ENCODE results near the gene IMP3. TPM values are rescaled to one million over a fixed set of nuclear protein-coding genes. Genes with fewer than 3 reads are reported as not detected.

The IMP3 gene
- total and polyA plus RNA-seq, 9 of the 15 experiments (the other 6 are each of a cell fraction or from before 2014, with no cell fraction given), result 14.5 to 160 (median 74.4) TPM

DNA sequence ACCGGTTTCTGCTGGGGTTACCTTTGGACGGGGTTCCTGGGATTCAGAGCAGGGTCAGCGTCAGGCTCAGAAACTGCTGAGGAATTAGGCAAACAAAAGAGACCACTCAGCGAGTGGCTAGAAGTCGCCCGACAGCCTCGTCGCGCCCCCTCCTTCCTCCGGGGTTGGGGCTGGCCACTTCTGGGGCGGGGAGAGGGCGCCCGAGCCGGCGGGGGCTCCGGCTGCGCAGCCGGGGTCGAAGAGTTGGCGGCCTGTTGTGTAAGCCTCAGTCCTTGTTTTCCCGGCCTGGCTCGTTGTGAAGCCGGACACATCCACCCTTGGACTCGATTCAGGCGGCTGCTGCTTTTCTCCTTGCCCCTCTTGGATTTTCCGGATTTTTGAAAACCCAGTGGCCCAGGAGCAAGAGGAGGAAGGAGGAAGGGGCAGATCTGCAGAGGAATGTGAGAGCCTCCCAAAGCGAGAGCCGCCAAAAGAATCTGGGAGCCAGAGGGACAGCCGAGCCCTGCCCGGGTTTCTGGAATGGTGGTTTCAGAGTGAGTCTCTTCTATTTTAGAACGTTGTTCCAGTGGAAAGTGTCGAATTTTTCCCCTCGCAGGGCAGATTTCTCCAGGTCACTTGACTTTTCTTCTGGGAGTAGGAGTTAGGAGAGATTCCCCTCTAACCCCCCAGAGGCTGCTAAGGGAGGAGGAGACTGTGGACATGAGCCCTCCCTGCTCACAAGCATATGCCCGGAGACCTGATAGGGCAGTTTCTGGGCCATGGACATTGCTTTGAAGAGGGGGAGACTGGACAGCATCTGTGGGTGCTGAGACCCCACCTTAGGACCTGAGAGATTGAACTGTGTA lies 8.4 kb upstream of the IMP3 start (continued):
- TF ChIP-seq, protein P1, sequence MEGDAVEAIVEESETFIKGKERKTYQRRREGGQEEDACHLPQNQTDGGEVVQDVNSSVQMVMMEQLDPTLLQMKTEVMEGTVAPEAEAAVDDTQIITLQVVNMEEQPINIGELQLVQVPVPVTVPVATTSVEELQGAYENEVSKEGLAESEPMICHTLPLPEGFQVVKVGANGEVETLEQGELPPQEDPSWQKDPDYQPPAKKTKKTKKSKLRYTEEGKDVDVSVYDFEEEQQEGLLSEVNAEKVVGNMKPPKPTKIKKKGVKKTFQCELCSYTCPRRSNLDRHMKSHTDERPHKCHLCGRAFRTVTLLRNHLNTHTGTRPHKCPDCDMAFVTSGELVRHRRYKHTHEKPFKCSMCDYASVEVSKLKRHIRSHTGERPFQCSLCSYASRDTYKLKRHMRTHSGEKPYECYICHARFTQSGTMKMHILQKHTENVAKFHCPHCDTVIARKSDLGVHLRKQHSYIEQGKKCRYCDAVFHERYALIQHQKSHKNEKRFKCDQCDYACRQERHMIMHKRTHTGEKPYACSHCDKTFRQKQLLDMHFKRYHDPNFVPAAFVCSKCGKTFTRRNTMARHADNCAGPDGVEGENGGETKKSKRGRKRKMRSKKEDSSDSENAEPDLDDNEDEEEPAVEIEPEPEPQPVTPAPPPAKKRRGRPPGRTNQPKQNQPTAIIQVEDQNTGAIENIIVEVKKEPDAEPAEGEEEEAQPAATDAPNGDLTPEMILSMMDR (IDR thresholded peaks at IDR 0.05 in 2 of 3, conservative IDR thresholded peaks at IDR 0.05 in 1 of 3; ENCODE audit: insufficient read depth in 2 of 3, low read depth in 1 of 3, low read length in 3 of 3), result no peak
- TF ChIP-seq ADNP (tag; IDR thresholded peaks at IDR 0.05) (no peak), PRMT5 (CRISPR knock-in tag; IDR thresholded peaks at IDR 0.05) (no peak), JUNB (CRISPR knock-in tag; conservative IDR thresholded peaks at IDR 0.05) (no peak), ATF7 (IDR thresholded peaks at IDR 0.05) (no peak), POLR2H (tag; IDR thresholded peaks at IDR 0.05; ENCODE audit: low read depth) (no peak), ZKSCAN1 (IDR thresholded peaks at IDR 0.05; ENCODE audit: low read depth, low read length) (no peak), ZBTB7A (IDR thresholded peaks at IDR 0.05; ENCODE audit: borderline replicate concordance, control insufficient read depth, low read depth, low read length) (0 out of 2 replicates have a peak, but pooled peaks have one; percentile 12), ZKSCAN8 (CRISPR knock-in tag; IDR thresholded peaks at IDR 0.05) (no peak), YY1 (IDR thresholded peaks at IDR 0.05; ENCODE audit: borderline replicate concordance in 1 of 3, control insufficient read depth in 1 of 3, extremely low read depth in 1 of 3, insufficient read depth in 3 of 3, insufficient read length in 1 of 3, insufficient replicate concordance in 2 of 3, low read depth in 1 of 3, low read length in 2 of 3) (peak in 1 of 3 experiments; percentile 3), ZNF699 (CRISPR knock-in tag; IDR thresholded peaks at IDR 0.05; ENCODE audit: insufficient replicate concordance) (no peak), ETS2 (tag; IDR thresholded peaks at IDR 0.05; ENCODE audit: borderline replicate concordance, poor library complexity, severe bottlenecking) (no peak), CCAR2 (IDR thresholded peaks at IDR 0.05; ENCODE audit: low read depth, low read length) (no peak), C11orf30 (IDR thresholded peaks at IDR 0.05; ENCODE audit: low read depth) (no peak)
- TF ChIP-seq, protein P2, sequence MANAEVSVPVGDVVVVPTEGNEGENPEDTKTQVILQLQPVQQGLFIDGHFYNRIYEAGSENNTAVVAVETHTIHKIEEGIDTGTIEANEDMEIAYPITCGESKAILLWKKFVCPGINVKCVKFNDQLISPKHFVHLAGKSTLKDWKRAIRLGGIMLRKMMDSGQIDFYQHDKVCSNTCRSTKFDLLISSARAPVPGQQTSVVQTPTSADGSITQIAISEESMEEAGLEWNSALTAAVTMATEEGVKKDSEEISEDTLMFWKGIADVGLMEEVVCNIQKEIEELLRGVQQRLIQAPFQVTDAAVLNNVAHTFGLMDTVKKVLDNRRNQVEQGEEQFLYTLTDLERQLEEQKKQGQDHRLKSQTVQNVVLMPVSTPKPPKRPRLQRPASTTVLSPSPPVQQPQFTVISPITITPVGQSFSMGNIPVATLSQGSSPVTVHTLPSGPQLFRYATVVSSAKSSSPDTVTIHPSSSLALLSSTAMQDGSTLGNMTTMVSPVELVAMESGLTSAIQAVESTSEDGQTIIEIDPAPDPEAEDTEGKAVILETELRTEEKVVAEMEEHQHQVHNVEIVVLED (CRISPR knock-in tag; IDR thresholded peaks at IDR 0.05), result no peak
- TF ChIP-seq, protein P3, sequence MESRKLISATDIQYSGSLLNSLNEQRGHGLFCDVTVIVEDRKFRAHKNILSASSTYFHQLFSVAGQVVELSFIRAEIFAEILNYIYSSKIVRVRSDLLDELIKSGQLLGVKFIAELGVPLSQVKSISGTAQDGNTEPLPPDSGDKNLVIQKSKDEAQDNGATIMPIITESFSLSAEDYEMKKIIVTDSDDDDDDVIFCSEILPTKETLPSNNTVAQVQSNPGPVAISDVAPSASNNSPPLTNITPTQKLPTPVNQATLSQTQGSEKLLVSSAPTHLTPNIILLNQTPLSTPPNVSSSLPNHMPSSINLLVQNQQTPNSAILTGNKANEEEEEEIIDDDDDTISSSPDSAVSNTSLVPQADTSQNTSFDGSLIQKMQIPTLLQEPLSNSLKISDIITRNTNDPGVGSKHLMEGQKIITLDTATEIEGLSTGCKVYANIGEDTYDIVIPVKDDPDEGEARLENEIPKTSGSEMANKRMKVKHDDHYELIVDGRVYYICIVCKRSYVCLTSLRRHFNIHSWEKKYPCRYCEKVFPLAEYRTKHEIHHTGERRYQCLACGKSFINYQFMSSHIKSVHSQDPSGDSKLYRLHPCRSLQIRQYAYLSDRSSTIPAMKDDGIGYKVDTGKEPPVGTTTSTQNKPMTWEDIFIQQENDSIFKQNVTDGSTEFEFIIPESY (CRISPR knock-in tag; IDR thresholded peaks at IDR 0.05), result no peak
- TF ChIP-seq, protein P4, sequence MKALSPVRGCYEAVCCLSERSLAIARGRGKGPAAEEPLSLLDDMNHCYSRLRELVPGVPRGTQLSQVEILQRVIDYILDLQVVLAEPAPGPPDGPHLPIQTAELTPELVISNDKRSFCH (CRISPR knock-in tag; IDR thresholded peaks at IDR 0.05), result no peak
- TF ChIP-seq, protein P4 (tag; IDR thresholded peaks at IDR 0.05), result no peak
- TF ChIP-seq, protein P5, sequence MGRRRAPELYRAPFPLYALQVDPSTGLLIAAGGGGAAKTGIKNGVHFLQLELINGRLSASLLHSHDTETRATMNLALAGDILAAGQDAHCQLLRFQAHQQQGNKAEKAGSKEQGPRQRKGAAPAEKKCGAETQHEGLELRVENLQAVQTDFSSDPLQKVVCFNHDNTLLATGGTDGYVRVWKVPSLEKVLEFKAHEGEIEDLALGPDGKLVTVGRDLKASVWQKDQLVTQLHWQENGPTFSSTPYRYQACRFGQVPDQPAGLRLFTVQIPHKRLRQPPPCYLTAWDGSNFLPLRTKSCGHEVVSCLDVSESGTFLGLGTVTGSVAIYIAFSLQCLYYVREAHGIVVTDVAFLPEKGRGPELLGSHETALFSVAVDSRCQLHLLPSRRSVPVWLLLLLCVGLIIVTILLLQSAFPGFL (CRISPR knock-in tag; IDR thresholded peaks at IDR 0.05), result no peak
